GM21360 (cell line): ENCODE data around the gene AGAP1.

ENCODE experiments used
- ATAC-seq: cut with Tn5 transposase; IDR thresholded peaks from one replicate; pipeline ENCODE4 v1.9.1; 2021; ENCODE audit warnings: mild to moderate bottlenecking, moderate library complexity; ENCODE audit not compliant: unreplicated experiment

The AGAP1 gene

DNA sequence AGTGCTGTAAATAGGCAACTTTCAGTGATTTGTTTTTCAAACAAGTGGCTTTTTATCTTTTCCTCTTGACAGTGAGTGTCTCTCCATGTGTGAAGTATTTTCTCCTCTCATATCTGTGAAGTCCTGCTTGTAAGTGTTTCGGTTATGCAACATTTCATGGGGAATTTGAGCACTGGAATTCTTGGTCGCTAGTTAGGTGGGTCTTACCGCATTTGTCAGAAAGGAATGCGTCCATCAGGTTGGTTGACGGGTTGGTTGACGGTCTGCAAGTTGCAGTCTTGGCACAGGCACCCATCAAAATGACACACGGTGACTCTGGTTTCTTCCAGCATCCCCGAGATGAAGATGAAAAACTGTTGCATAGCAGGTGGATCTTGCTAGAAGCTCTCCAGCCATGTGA, 109.8 kb downstream of the AGAP1 start:
- ATAC-seq, result no peak

GRCh38 chr2:235605312-235606003, 111.6 kb downstream of the AGAP1 start:
- ATAC-seq, result no peak

- no peak for ATAC-seq
These were observed 112.3 kb downstream of the AGAP1 start for GRCh38 chr2:235606004-235606715.

DNA sequence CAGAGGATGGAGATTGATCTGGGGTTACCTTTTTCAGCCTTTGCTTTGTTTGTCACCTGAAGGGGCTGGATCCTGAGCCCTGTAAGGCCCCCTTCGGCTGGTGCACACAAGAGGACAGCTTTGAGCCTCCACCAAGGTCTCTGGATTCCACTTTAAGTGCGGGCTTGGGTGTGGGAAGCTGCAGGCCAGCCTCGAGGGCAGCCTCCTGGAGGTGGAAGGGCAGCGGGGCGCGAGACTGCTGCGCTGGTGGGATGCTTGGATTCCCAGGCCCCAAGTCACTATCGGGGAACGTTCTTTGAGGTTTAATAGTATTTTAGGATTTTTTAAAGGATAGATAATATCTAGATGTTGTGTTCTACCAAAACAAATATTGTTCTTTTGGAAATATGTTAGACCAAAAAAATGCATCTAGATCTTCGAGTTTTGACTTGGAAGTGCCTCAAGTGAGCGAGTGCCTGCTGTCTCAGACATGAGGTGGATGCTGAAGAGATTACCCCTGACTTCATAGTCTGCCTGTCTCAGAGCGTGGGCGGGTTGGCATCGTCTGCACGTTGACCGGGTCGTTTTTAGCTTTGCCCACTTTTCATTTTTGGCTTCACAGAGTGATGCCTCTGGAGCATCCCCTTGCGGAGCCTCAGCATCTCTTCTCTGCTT, 113.8 kb downstream of the AGAP1 start:
- no peak for ATAC-seq

- ATAC-seq, result no peak
These were observed 114.5 kb downstream of the AGAP1 start for GRCh38 chr2:235608200-235608887.

- ATAC-seq, result no peak
These were observed 115.5 kb downstream of the AGAP1 start for GRCh38 chr2:235609321-235609720.

DNA sequence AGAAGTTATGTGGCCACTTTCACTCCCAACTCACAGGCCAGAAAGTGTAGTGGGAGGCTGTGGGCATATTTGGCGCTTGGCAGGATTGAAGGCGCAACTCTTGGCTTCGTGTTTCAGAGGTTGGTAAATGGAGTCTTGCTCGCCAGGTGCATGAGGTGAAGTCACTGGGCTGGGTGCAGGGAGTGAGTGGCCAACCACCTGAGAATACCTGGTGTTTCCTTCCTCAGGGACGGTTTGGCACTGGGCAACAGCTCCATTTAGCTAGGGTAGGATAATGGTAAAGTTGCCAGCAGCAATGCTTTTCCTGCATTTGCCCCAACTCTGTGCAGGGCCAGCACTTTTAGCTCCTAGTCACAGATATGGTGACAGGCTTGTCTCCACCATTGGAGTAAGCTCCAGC, 115.9 kb downstream of the AGAP1 start:
- no peak for ATAC-seq

- ATAC-seq, result no peak
These were observed 116.9 kb downstream of the AGAP1 start for GRCh38 chr2:235610696-235611257.

- ATAC-seq, result no peak
These were observed 117.5 kb downstream of the AGAP1 start for GRCh38 chr2:235611349-235611748.

DNA sequence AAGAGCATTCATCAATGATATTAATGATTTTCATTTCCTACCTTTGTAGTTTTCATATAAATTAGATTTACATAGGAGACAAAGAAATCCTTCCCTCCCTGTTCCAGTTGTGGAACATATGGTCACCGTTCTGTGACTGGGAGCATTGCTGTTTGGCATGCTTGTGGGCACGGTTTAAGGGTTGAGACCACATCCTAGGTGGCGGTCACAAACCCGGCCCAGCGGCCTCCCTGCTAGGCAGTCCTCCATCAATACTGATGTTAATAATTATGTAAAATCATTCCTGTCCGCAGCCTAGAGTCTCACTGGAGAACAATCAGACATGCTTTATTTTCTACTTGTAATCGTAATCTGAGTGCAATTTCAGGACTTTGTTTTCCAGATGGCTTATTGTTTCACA, 117.9 kb downstream of the AGAP1 start:
- ATAC-seq, result no peak

GRCh38 chr2:235612181-235612950, 118.5 kb downstream of the AGAP1 start:
- ATAC-seq, result no peak

- no peak for ATAC-seq
These were observed 119.8 kb downstream of the AGAP1 start for GRCh38 chr2:235613649-235614048.

DNA sequence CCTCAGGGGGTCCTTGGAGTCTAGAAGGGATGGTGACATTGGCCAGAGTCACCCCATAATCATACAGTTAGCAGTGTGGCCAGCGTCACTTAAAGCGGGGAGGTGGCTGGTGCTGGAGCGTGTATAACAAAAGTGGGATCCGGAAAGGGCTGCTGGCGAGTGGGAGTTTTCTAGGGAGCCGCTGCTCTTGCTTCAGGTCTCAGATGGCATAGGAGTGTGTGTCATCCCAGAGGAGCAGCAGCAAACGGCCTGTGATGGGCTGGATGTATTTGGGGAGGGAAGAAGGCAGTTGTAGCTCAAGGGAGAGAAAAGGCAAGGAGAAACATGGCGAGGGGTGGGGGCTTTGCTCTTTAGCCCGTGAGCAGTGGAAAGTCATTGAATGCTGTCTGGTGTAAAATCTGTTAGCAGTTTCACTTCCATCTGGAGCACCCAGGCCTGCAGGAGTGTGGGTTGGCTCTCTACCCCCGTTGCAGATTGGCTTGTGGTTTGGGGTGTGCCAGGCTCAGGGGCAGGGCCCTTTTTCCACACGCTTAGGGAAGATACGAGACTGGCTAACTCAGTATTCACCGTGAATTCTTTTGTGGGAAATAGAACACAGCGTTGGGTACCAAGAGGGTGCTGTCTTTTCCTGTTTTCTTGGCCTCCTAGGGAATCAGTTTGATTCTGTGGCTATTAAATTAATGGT, 120.5 kb downstream of the AGAP1 start:
- ATAC-seq, result no peak

DNA sequence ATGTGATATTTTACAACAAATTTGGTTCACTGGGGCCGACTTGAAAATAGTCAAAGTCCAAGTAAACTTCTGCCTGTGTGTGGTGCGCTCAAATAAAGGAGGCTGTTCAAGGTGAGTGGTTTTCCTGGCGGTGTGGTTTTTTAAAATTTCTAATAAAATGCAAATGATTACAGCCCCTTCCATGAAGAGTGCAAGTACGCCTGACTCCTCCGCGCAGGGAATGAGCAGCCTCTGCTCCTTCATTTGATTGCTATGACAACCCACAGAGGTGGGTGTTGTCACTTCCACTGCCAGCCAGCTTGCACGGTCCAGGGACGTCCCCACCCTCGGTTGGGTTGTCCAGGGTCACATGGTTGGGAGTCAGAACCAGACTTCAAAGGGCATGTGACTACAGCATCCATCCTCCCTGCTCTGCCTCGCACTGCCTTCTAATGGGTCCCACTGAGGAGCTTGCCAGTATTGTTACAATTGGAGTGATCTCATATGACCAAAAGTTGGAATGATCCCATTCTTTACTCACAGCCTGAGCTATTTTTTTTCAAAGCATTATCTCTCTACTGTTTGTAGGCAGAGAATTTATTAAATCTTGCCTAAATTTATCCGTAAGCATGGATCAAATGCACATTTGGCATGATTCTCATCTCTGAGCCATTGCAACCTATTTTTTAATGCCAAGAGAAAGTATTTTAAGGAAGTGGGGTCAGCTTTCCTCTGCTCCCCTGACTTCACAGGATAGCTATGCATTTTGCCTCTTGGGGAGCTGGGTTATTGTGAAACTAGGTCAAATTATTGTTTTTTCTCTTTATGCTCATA, 121.3 kb downstream of the AGAP1 start:
- no peak for ATAC-seq

DNA sequence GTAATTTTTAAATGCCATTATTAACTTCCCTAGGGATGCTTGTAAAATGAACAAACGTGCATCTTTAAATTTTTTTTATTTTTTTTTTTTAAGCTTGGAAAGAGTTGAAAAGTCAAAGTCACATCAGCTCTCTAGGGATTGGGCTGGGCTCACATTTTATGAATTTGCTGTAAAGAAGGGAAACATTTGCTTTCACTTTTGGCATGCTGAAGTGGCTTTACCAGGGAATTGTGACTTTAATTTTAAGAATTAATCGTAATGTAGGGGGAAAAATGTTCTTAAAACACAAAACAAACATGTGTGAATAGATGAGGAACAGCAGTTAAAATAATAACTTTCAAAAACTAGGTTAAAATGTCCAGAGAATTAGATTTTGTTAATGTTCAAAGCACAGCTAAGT, 123.0 kb downstream of the AGAP1 start:
- no peak for ATAC-seq

DNA sequence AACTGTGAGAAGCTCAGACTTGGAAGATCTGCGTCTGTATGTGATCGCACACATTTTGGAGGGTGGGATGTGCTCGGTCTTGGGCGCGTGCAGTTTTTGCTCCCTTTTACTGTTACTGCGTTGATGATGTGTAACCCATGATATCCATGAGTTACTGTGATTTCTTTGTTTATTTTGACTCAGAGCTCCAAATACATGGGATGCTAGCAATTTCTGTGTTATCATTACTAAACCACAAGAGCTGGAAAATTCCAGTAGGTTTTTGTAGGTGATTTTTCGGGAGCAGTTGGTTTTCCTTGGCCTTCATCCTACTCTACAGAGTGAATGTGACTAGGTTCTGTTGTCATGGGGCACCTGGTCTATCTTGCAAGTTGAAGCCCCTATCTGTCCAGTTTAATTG, 124.2 kb downstream of the AGAP1 start:
- ATAC-seq, result no peak

DNA sequence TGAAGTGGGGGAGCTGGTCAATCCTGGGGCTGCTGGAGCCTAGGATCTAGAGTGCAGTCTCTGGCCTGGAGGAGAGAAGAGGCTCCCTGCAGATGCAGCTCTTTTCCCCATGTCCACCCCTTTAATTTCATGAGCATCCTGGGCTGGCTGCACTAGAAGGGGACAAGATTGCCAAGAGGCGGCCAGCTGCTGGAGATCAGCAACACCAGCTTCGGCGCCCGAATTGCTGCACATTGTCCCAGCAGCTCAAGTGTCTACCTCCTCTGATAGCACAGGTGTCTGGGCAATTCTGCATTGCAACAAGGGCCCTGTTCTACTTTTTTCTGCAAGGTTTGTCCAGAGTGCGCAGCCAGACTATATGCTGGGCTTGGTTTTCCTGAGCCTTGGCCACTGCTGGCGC, 125.7 kb downstream of the AGAP1 start:
- no peak for ATAC-seq

DNA sequence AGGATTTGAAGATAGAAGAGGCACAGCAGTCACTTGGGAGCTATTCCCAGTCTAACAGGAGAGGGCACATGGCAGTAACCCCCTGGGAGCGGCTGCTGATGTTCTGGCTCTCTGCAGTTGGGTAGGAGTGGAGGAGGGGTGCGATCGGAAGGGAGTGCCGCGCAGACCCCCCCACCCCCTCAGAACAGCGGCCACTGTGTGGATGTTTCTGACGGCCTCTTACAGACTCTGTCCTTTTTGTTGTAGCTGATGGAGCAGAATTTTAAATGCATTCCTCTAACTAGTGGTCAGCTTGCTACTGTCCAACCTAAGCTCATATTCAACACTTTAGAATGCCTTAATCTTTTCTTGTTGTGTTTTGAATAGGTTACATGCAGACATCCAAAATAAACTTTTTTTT, 127.9 kb downstream of the AGAP1 start:
- ATAC-seq, result no peak

GRCh38 chr2:235623111-235623510, 129.3 kb downstream of the AGAP1 start:
- no peak for ATAC-seq
